ENCODE results near the gene DDIT3.

The DDIT3 gene

GRCh38 chr12:57547288-57548012 is 27.1 kb upstream of the DDIT3 start:
- no peak for DNase-seq (ENCODE audit: low read depth in 3 of 3, low spot score in 1 of 3)

GRCh38 chr12:57546438-57547287 is 26.3 kb upstream of the DDIT3 start, which contains the start of gene DCTN2:
TSS of gene DCTN2 (minus strand) at chr12:57547192. CDS start at chr12:57547063, 129 bp downstream.
- DNase-seq (ENCODE audit: low read depth in 3 of 3, low spot score in 1 of 3), result peak; percentile 80

GRCh38 chr12:57545809-57546437 is 25.6 kb upstream of the DDIT3 start:
- no peak for DNase-seq (ENCODE audit: low read depth in 3 of 3, low spot score in 1 of 3)

GRCh38 chr12:57543581-57543980 is 23.3 kb upstream of the DDIT3 start:
- no peak for DNase-seq (ENCODE audit: low read depth in 3 of 3, low spot score in 1 of 3)

- DNase-seq (ENCODE audit: low read depth in 3 of 3, low spot score in 1 of 3), result no peak
These were observed 21.4 kb upstream of the DDIT3 start for GRCh38 chr12:57541717-57542116.

GRCh38 chr12:57541001-57541400 is 20.7 kb upstream of the DDIT3 start:
- no peak for DNase-seq (ENCODE audit: low read depth in 3 of 3, low spot score in 1 of 3)

GRCh38 chr12:57539134-57539768 is 18.9 kb upstream of the DDIT3 start:
- DNase-seq (ENCODE audit: low read depth in 3 of 3, low spot score in 1 of 3), result no peak

GRCh38 chr12:57536597-57536942 is 16.3 kb upstream of the DDIT3 start:
- no peak for DNase-seq (ENCODE audit: low read depth in 3 of 3, low spot score in 1 of 3)

GRCh38 chr12:57535764-57536596 is 15.7 kb upstream of the DDIT3 start:
- no peak for DNase-seq (ENCODE audit: low read depth in 3 of 3, low spot score in 1 of 3)

GRCh38 chr12:57534991-57535543 is 14.8 kb upstream of the DDIT3 start:
- no peak for DNase-seq (ENCODE audit: low read depth in 3 of 3, low spot score in 1 of 3)

- no peak for DNase-seq (ENCODE audit: low read depth in 3 of 3, low spot score in 1 of 3)
These were observed 13.9 kb upstream of the DDIT3 start for GRCh38 chr12:57534250-57534649.

- no peak for DNase-seq (ENCODE audit: low read depth in 3 of 3, low spot score in 1 of 3)
These were observed 12.8 kb upstream of the DDIT3 start for GRCh38 chr12:57533108-57533507.

GRCh38 chr12:57531836-57532235 is 11.5 kb upstream of the DDIT3 start:
- no peak for DNase-seq (ENCODE audit: low read depth in 3 of 3, low spot score in 1 of 3)

GRCh38 chr12:57530396-57531142 is 10.3 kb upstream of the DDIT3 start:
- DNase-seq (ENCODE audit: low read depth in 3 of 3, low spot score in 1 of 3), result no peak

GRCh38 chr12:57529831-57530230 is 9.5 kb upstream of the DDIT3 start:
- no peak for DNase-seq (ENCODE audit: low read depth in 3 of 3, low spot score in 1 of 3)

- no peak for DNase-seq (ENCODE audit: low read depth in 3 of 3, low spot score in 1 of 3)
These were observed 8.7 kb upstream of the DDIT3 start for GRCh38 chr12:57528831-57529555.

GRCh38 chr12:57528176-57528575 is 7.9 kb upstream of the DDIT3 start:
- no peak for DNase-seq (ENCODE audit: low read depth in 3 of 3, low spot score in 1 of 3)

GRCh38 chr12:57527184-57527583 is 6.9 kb upstream of the DDIT3 start:
- no peak for DNase-seq (ENCODE audit: low read depth in 3 of 3, low spot score in 1 of 3)
